Aorta (tissue), 5 donors: ENCODE data around the gene MIAT. TPM values are rescaled to one million over a fixed set of nuclear protein-coding genes. Genes with fewer than 3 reads are reported as not detected.

Source experiments
- ATAC-seq: fragments of 200-7000 bp; cut with Tn5 transposase; one replicate; pipeline ENCODE4 v1.9.1; 2022; ENCODE audit warnings: moderate library complexity; ENCODE audit not compliant: low FRiP score
- DNase-seq, 2 donors: peaks; one replicate each; pipeline ENCODE4 v3.0.0-alpha.2; 2020
- H3K27ac ChIP-seq, 2 donors: one replicate each; pipeline ENCODE4 v1.5.1; 2013; ENCODE audit warnings: low read length in 2 of 2, mild to moderate bottlenecking in 2 of 2, moderate library complexity in 2 of 2, control low read depth in 1 of 2, inconsistent platforms in 1 of 2, low read depth in 1 of 2
- H3K27me3 ChIP-seq, 2 donors: one replicate each; pipeline ENCODE4 v1.6.1; 2013; ENCODE audit warnings: control low read depth in 1 of 2, low read length in 1 of 2, mild to moderate bottlenecking in 1 of 2, moderate library complexity in 1 of 2; ENCODE audit not compliant: insufficient read depth in 2 of 2, control insufficient read depth in 1 of 2
- H3K36me3 ChIP-seq, 2 donors: one replicate each; pipeline ENCODE4 v1.6.1; 2013; ENCODE audit warnings: control low read depth in 1 of 2, low read length in 1 of 2, mild to moderate bottlenecking in 1 of 2; ENCODE audit not compliant: insufficient read depth in 2 of 2, control insufficient read depth in 1 of 2
- H3K4me1 ChIP-seq, 2 donors: one replicate each; pipeline ENCODE4 v1.6.1; 2013; ENCODE audit warnings: low read length in 2 of 2, control low read depth in 1 of 2, mild to moderate bottlenecking in 1 of 2, moderate library complexity in 1 of 2; ENCODE audit not compliant: insufficient read depth in 2 of 2, control insufficient read depth in 1 of 2
- H3K4me3 ChIP-seq, 2 donors: one replicate each; pipeline ENCODE4 v1.5.1; 2013; ENCODE audit warnings: low read length in 2 of 2, control low read depth in 1 of 2, mild to moderate bottlenecking in 1 of 2
- H3K9me3 ChIP-seq: one replicate; pipeline ENCODE4 v1.6.1; 2013; ENCODE audit warnings: mild to moderate bottlenecking, low read length; ENCODE audit not compliant: control insufficient read depth
- WGBS, 2 donors: extraction: QIAGEN DNeasy Blood & Tissue Kit; methylation state at CpG; one replicate each; pipeline ENCODE4 v1.1.7; 2013; 5-methylcytosine and 5-hydroxymethylcytosine counted together
- intact Hi-C, 2 donors: fragments of 100-400 bp; cut with DNase I; formaldehyde crosslinking; loops; one replicate each; pipeline versions ENCODE4 v1.14.2 to v1.15.0; 2022
- polyA plus RNA-seq, 2 donors: library from polyadenylated mRNA; stranded (reverse); fragments of 200-250 nt; gene quantifications; one replicate each; pipeline ENCODE4 v1.2.3, GENCODE V29; 2013
- total RNA-seq, 2 donors: library from RNA; stranded (reverse); fragmentation: NEBNext Ultra II Directional; extraction: Animal tissue kit (Norgen Biotek cat#: 25700); gene quantifications; one replicate each; pipeline ENCODE4 v1.2.1, GENCODE V29; 2021
- donor health status: healthy with polysubstance abuse.
- donor health status: Bipolar disorder and iron deficiency.
- donor health status: DM: no; HTN: no; CAD: no.
- donor health status: DM: no; HTN: no; CAD: no.
- donor health status: DM: yes; HTN: yes; CAD: no.

MIAT gene
- total and polyA plus RNA-seq, 4 donors = 0.28 to 5.0 (median 1.6) TPM; not detected in 1

GRCh38 chr22:26671317-26672059 is 14.1 kb downstream of the MIAT start:
- intact Hi-C loops = no loop called here
- ATAC-seq (no peak), DNase-seq (peak in 1 of 2 donors; percentile 67)
- no peak overlapping the region for H3K27ac ChIP-seq
- no peaks in the 10 kb centered on the region for H3K36me3 ChIP-seq
- H3K4me1 ChIP-seq = no peaks in the 10 kb centered on the region
- 80 to 86% methylated on average over 15 of the region's 15 CpGs for WGBS, 2 donors
- H3K27me3 ChIP-seq = no peaks in the 10 kb centered on the region
- no peak overlapping the region for H3K4me3 ChIP-seq
- no peaks in the 10 kb centered on the region for H3K9me3 ChIP-seq

- Histone ChIP-seq H3K36me3 (no peaks in the 10 kb centered on the region), H3K4me3 (no peak overlapping the region), H3K27me3 (no peaks in the 10 kb centered on the region), H3K4me1 (no peaks in the 10 kb centered on the region), H3K27ac (peak overlapping the region; percentile 50 to 91), H3K9me3 (no peaks in the 10 kb centered on the region)
- intact Hi-C loops = no loop called here
- no peak for DNase-seq
- no peak for ATAC-seq
- WGBS, 2 donors = 82 to 89% methylated on average over 8 of the region's 8 CpGs
Measured at GRCh38 chr22:26672060-26672471, 14.7 kb downstream of the MIAT start.

- ATAC-seq = peak; percentile 93
- no peaks in the 10 kb centered on the region for H3K36me3 ChIP-seq
- DNase-seq = peak; percentile 95 to 96
- H3K4me3 ChIP-seq = peak overlapping the region; percentile 15 to 60
- no peaks in the 10 kb centered on the region for H3K27me3 ChIP-seq
- WGBS, 2 donors = 1% methylated on average over 33 to 36 of the region's 36 CpGs
- H3K27ac ChIP-seq = peak overlapping the region; percentile 50 to 91
- H3K9me3 ChIP-seq = no peaks in the 10 kb centered on the region
- no peaks in the 10 kb centered on the region for H3K4me1 ChIP-seq
- intact Hi-C loops = no loop called here
Measured at GRCh38 chr22:26672590-26673468, 15.4 kb downstream of the MIAT start.

GRCh38 chr22:26673486-26673885 is 16.1 kb downstream of the MIAT start:
- H3K36me3 ChIP-seq = no peaks in the 10 kb centered on the region
- DNase-seq (no peak), ATAC-seq (no peak)
- intact Hi-C loops = no loop called here
- peak overlapping the region; percentile 15 to 60 for H3K4me3 ChIP-seq
- 11 to 30% methylated on average over 4 of the region's 4 CpGs for WGBS, 2 donors
- H3K27ac ChIP-seq = peak overlapping the region; percentile 50 to 91
- no peaks in the 10 kb centered on the region for H3K27me3 ChIP-seq
- no peaks in the 10 kb centered on the region for H3K9me3 ChIP-seq
- H3K4me1 ChIP-seq = no peaks in the 10 kb centered on the region

- WGBS, 2 donors = 82 to 83% methylated on average over 9 of the region's 9 CpGs
- Histone ChIP-seq H3K27me3 (no peaks in the 10 kb centered on the region), H3K4me1 (no peaks in the 10 kb centered on the region), H3K4me3 (no peak overlapping the region), H3K9me3 (no peaks in the 10 kb centered on the region), H3K36me3 (no peaks in the 10 kb centered on the region), H3K27ac (no peak overlapping the region)
- intact Hi-C loops = no loop called here
- DNase-seq (no peak), ATAC-seq (no peak)
Measured at GRCh38 chr22:26674211-26675190, 17.1 kb downstream of the MIAT start.

GRCh38 chr22:26675687-26676268 is 18.4 kb downstream of the MIAT start:
- intact Hi-C loops = no loop called here
- Histone ChIP-seq H3K36me3 (no peaks in the 10 kb centered on the region), H3K27ac (no peak overlapping the region), H3K4me1 (no peaks in the 10 kb centered on the region), H3K27me3 (no peaks in the 10 kb centered on the region), H3K4me3 (no peak overlapping the region), H3K9me3 (no peaks in the 10 kb centered on the region)
- DNase-seq (no peak), ATAC-seq (no peak)
- WGBS, 2 donors = 88 to 92% methylated on average over 4 of the region's 4 CpGs

GRCh38 chr22:26677217-26677616 is 19.8 kb downstream of the MIAT start:
- H3K4me1 ChIP-seq = no peaks in the 10 kb centered on the region
- WGBS, 2 donors = 88 to 89% methylated on average over 5 of the region's 5 CpGs
- H3K4me3 ChIP-seq = no peak overlapping the region
- H3K27ac ChIP-seq = no peak overlapping the region
- H3K36me3 ChIP-seq = peaks cover 0 to under 1% of the 10 kb centered on the region in 2 donors
- DNase-seq (no peak), ATAC-seq (no peak)
- H3K27me3 ChIP-seq = no peaks in the 10 kb centered on the region
- peaks cover 1% of the 10 kb centered on the region for H3K9me3 ChIP-seq
- intact Hi-C loops = no loop called here
